ENCODE results near the gene VRTN.

DNA sequence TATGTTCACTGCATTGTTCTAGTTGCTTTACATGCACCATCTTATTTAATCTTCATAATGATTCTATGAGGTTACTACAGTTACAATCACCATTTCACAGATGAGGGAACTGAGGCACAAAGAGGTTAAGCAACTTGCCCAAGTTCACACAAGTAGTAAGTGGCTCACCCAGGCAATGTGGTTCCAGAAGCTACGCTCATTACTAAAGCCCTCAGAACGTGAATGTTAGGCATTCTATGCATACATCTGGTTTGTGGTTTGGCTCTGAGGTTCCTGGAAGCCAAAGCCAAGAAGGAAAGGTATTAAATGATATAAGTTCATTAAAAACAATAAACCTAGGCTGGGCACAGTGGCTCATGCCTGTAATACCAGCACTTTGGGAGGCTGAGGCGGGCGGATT is 14.4 kb upstream of the VRTN start:
- TF ChIP-seq ELF4 (IDR thresholded peaks at IDR 0.05) = no peak
- TF ChIP-seq BHLHE40 (IDR thresholded peaks at IDR 0.05; ENCODE audit: borderline replicate concordance) = no peak
- no peak for TF ChIP-seq FOXM1 (IDR thresholded peaks at IDR 0.05; ENCODE audit: borderline replicate concordance)

All from HEK293T (cell line).